22Rv1 (cell line): ENCODE data around the gene AIG1.

Source experiments
- H3K27ac ChIP-seq: fragments of 450-650 bp; 2 replicates; pipeline ENCODE4 v1.5.1; 2017
- CTCF ChIP-seq: fragments of 450-650 bp; IDR thresholded peaks from 2 replicates; pipeline ENCODE4 v1.5.1; 2017; ENCODE audit warnings: mild to moderate bottlenecking
- ZFX ChIP-seq: fragments of 450-650 bp; IDR thresholded peaks from 2 replicates; pipeline ENCODE4 v1.6.1; 2017; ENCODE audit warnings: antibody characterized with exemption, borderline replicate concordance

AIG1 gene

GRCh38 chr6:143191361-143191760 lies 130.7 kb downstream of the AIG1 start:
- H3K27ac ChIP-seq: no peak overlapping the region
- no peak for TF ChIP-seq CTCF
- TF ChIP-seq ZFX: no peak

GRCh38 chr6:143192766-143193165 lies 132.1 kb downstream of the AIG1 start:
- TF ChIP-seq CTCF (no peak), ZFX (no peak)

GRCh38 chr6:143193571-143194094 lies 132.9 kb downstream of the AIG1 start:
- TF ChIP-seq ZFX (no peak), CTCF (no peak)
- H3K27ac ChIP-seq: no peak overlapping the region

More at GRCh38 chr6:143192766-143193165, 132.1 kb downstream of the AIG1 start:
- H3K27ac ChIP-seq: no peak overlapping the region

- H3K27ac ChIP-seq: no peak overlapping the region
- TF ChIP-seq ZFX (no peak), CTCF (no peak)
Observed at GRCh38 chr6:143194095-143194589, 133.5 kb downstream of the AIG1 start.

GRCh38 chr6:143195349-143195845 lies 134.7 kb downstream of the AIG1 start:
- H3K27ac ChIP-seq: no peak overlapping the region
- TF ChIP-seq ZFX: no peak
- TF ChIP-seq CTCF: no peak

- no peak overlapping the region for H3K27ac ChIP-seq
- no peak for TF ChIP-seq ZFX
- TF ChIP-seq CTCF: no peak
Observed at GRCh38 chr6:143196525-143197225, 136.0 kb downstream of the AIG1 start.

GRCh38 chr6:143197377-143197776 lies 136.7 kb downstream of the AIG1 start:
- TF ChIP-seq ZFX (no peak), CTCF (no peak)
- no peak overlapping the region for H3K27ac ChIP-seq
